HL-60/S4 treated with retinoic acid at 250 ng/mL for 4 days and 3 days (cell line): ENCODE measurements around the gene PRR20G.

Experiments used
- in situ Hi-C: fragments of 300-500 bp; cut with MboI; formaldehyde crosslinking; loops from 2 replicates; pipeline ENCODE4 v1.7.0; 2022; ENCODE audit warnings: low sequenced_read_pairs

Gene PRR20G

GRCh38 chr3:127235706-127236105 is 52.1 kb downstream of the PRR20G start:
- in situ Hi-C loops, result no loop called here

DNA sequence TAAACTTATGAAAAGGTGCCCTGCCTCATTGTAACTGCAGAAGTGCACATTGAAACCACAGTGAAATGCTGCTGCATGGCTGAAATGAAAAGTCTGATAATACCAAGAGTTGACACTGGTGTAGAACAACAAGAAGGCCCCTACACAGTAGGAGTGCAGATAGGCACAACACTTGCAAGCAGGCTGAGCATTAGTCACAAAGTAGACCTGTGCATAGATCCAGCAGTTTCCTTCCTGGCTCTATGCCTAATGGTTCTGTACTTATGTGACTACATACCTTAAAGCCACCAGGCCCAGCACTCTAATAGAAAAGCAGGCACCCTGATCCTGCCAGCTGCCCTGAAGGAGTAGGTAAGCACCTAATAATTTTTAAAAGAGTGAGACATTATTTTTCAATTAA is 53.1 kb downstream of the PRR20G start:
- in situ Hi-C loops, result no loop called here
